GM12878 (cell line): ENCODE data around the gene B3GALT4. TPM values are rescaled to one million over a fixed set of nuclear protein-coding genes. Genes with fewer than 3 reads are reported as not detected.

Experiments used
- ATAC-seq: fragments of 200-7000 bp; cut with Tn5 transposase; 3 replicates; pipeline ENCODE4 v1.9.1; 2020; ENCODE audit warnings: mild to moderate bottlenecking, moderate library complexity
- BruUV-seq: library from RNA; stranded (reverse); fragments of 400-500 nt; replicated peaks from 2 replicates; lab custom pipeline; 2021; lab: Mats Ljungman, UMichigan
- CTCF ChIA-PET: fragments of 300-600 bp; sonication (Branson Sonifier 250); formaldehyde crosslinking; extraction: SDS; loops from one replicate; lab custom pipeline; 2021; ENCODE audit warnings: inconsistent platforms; lab: Yijun Ruan, JAX
- POLR2A ChIA-PET: fragments of 350-600 bp; formaldehyde crosslinking; extraction: SDS; loops from one replicate; lab custom pipeline; 2021; ENCODE audit warnings: inconsistent platforms; lab: Charles Lee
- RAD21 ChIA-PET: fragments of 300-600 bp; sonication (Branson Sonifier 250); formaldehyde crosslinking; loops from one replicate; lab custom pipeline; 2023; ENCODE audit warnings: antibody characterized with exemption; ENCODE audit not compliant: unreplicated experiment; lab: Charles Lee
- SMC1A ChIA-PET: fragments of 300-600 bp; sonication (Branson Sonifier 250); formaldehyde crosslinking; loops from one replicate; lab custom pipeline; 2023; ENCODE audit not compliant: unreplicated experiment, uncharacterized antibody; lab: Charles Lee
- DNase-seq: peaks from one replicate; pipeline ENCODE4 v3.0.0-alpha.2; 2011; ENCODE audit warnings: low read depth, low spot score
- FAIRE-seq: peaks from 3 replicates; lab custom pipeline; 2011; peaks lifted over from hg19 to GRCh38; lab: Jason Lieb, UNC
- H2AFZ ChIP-seq: 2 replicates; pipeline ENCODE4 v1.6.0; 2011; ENCODE audit warnings: low read depth, low read length, control low read depth; ENCODE audit not compliant: control insufficient read depth
- H3K27ac ChIP-seq: 2 replicates; pipeline ENCODE4 v1.5.1; 2011; ENCODE audit warnings: control low read depth; ENCODE audit not compliant: control insufficient read depth, insufficient read depth
- H3K27me3 ChIP-seq, 2 experiments: replicated peaks in 1 of 2; 2 replicates each; pipeline versions ENCODE4 v1.6.0 to v1.6.1; 2011; ENCODE audit warnings: low read length in 1 of 2; ENCODE audit not compliant: control insufficient read depth in 2 of 2, insufficient read depth in 2 of 2
- H3K36me3 ChIP-seq, 2 experiments: 2 replicates each; pipeline ENCODE4 v1.5.1; 2011; ENCODE audit warnings: low read length in 1 of 2; ENCODE audit not compliant: control insufficient read depth in 2 of 2, insufficient read depth in 2 of 2
- H3K4me1 ChIP-seq: 2 replicates; pipeline ENCODE4 v1.6.1; 2011; ENCODE audit warnings: mild to moderate bottlenecking, low read length, moderate library complexity, mixed read lengths; ENCODE audit not compliant: control insufficient read depth, insufficient read depth
- H3K4me2 ChIP-seq: 2 replicates; pipeline ENCODE4 v1.6.0; 2011; ENCODE audit warnings: control low read depth; ENCODE audit not compliant: control insufficient read depth, insufficient read depth
- H3K4me3 ChIP-seq: fragments of 200-600 bp; sonication (generic); 2 replicates; pipeline ENCODE4 v1.5.1; 2016
- H3K79me2 ChIP-seq: 2 replicates; pipeline ENCODE4 v1.6.0; 2011; ENCODE audit warnings: low read length; ENCODE audit not compliant: control insufficient read depth, insufficient read depth
- H3K9ac ChIP-seq: 2 replicates; pipeline ENCODE4 v1.8.0; 2011; ENCODE audit warnings: low read length, control low read depth, mixed read lengths; ENCODE audit not compliant: control insufficient read depth, insufficient read depth
- H3K9me3 ChIP-seq: replicated peaks from 3 replicates; pipeline ENCODE4 v1.5.1; 2011; ENCODE audit warnings: mild to moderate bottlenecking, low read length; ENCODE audit not compliant: control insufficient read depth, insufficient read depth
- H4K20me1 ChIP-seq: 2 replicates; pipeline ENCODE4 v1.6.0; 2011; ENCODE audit not compliant: control insufficient read depth, insufficient read depth
- CREB1 ChIP-seq: IDR thresholded peaks from 2 replicates; pipeline ENCODE4 v1.6.1; 2012; ENCODE audit warnings: low read depth, mild to moderate bottlenecking, inconsistent platforms
- HCFC1 ChIP-seq: fragments of 150-350 bp; IDR thresholded peaks from 2 replicates; pipeline ENCODE4 v1.6.1; 2014; ENCODE audit warnings: low read length
- KLF5 ChIP-seq: fragments of 450-650 bp; IDR thresholded peaks from 2 replicates; pipeline ENCODE4 v1.6.1; 2014; ENCODE audit warnings: mild to moderate bottlenecking; ENCODE audit not compliant: partially characterized antibody
- MTA3 ChIP-seq: IDR thresholded peaks from 2 replicates; pipeline ENCODE4 v1.6.1; 2012; ENCODE audit warnings: low read length, inconsistent platforms, borderline replicate concordance
- NFYA ChIP-seq: IDR thresholded peaks from 2 replicates; pipeline ENCODE4 v1.6.1; 2011; ENCODE audit warnings: low read depth, mild to moderate bottlenecking, low read length, improper control_type of control experiment, borderline replicate concordance
- RBBP5 ChIP-seq: fragments of 200-600 bp; sonication (generic); conservative IDR thresholded peaks from 2 replicates; pipeline ENCODE4 v1.6.1; 2016
- SREBF2 ChIP-seq: IDR thresholded peaks from 2 replicates; pipeline ENCODE4 v1.6.1; 2012; ENCODE audit warnings: mild to moderate bottlenecking, low read length
- STAT3 ChIP-seq: IDR thresholded peaks from 2 replicates; pipeline ENCODE4 v1.6.1; 2011; ENCODE audit warnings: low read depth, low read length, improper control_type of control experiment
- WRNIP1 ChIP-seq: IDR thresholded peaks from 2 replicates; pipeline ENCODE4 v1.6.1; 2011; ENCODE audit warnings: low read depth, low read length, improper control_type of control experiment, borderline replicate concordance
- ZNF687 ChIP-seq: fragments of 450-650 bp; IDR thresholded peaks from 2 replicates; pipeline ENCODE4 v1.6.1; 2017; ENCODE audit warnings: mild to moderate bottlenecking, moderate library complexity
- WGBS: methylation state at CpG from one replicate; pipeline ENCODE4 v1.1.6; 2016; ENCODE audit warnings: low lambda C conversion rate; ENCODE audit not compliant: insufficient replicate concordance, insufficient coverage; ENCODE audit errors: missing lambda C conversion rate; 5-methylcytosine and 5-hydroxymethylcytosine counted together
- in situ Hi-C: fragments of 300-500 bp; cut with MboI; formaldehyde crosslinking; loops from 9 replicates; pipeline ENCODE4 v1.14.3; 2018; ENCODE audit warnings: mixed read lengths
- intact Hi-C: fragments of 100-400 bp; cut with micrococcal nuclease; formaldehyde crosslinking; loops from one replicate; pipeline ENCODE4 v1.14.2; 2022; ENCODE audit not compliant: unreplicated experiment
- polyA plus RNA-seq, 11 experiments: library from polyadenylated mRNA; depleted of rRNA in 4 of 11; unstranded in 6 of 11; stranded (reverse) in 5 of 11; fragments of >200 nt; fragmentation: Nextera tagmentation in 4 of 11; fragmentation: Illumina TruSeq in 1 of 11; extraction: Ambion mirVana in 4 of 11; extraction: Trizol in 1 of 11; gene quantifications; 1 replicate in 1 of 11; 2 replicates in 10 of 11; pipeline versions ENCODE4 v1.2.1 to v1.2.3, GENCODE V29; 2011 to 2016; ENCODE audit warnings: inconsistent platforms in 2 of 11, missing spikeins in 2 of 11, low read depth in 1 of 11
- total RNA-seq, 4 experiments: library from RNA; depleted of rRNA in 3 of 4; stranded (reverse); fragments of >200 nt in 3 of 4; fragmentation: Illumina TruSeq in 1 of 4; extraction: Trizol in 1 of 4; gene quantifications; 2 replicates each; pipeline versions ENCODE4 v1.2.1 to v1.2.3, GENCODE V29; 2013 to 2021
- TF ChIP-seq, protein P1 (sequence below): IDR thresholded peaks from 2 replicates; pipeline ENCODE4 v1.6.1; 2012; ENCODE audit warnings: low read length, inconsistent platforms
- TF ChIP-seq, protein P2 (sequence below): IDR thresholded peaks from 2 replicates; pipeline ENCODE4 v1.6.1; 2011; ENCODE audit warnings: borderline replicate concordance, low read depth, mild to moderate bottlenecking, moderate library complexity, low read length; ENCODE audit not compliant: insufficient read depth, poor library complexity, severe bottlenecking

Gene B3GALT4
- total and polyA plus RNA-seq, 10 of the 15 experiments (the other 5 are each of a cell fraction or from before 2014, with no cell fraction given): 0.27 to 8.2 (median 2.6) TPM

GRCh38 chr6:33250731-33251130 is 26.2 kb upstream of the B3GALT4 start:
- no TSS peak for BruUV-seq
- WGBS: 97% methylated on average over 13 of the region's 13 CpGs

More at GRCh38 chr6:33250731-33251130, 26.2 kb upstream of the B3GALT4 start:
- FAIRE-seq: no peak
- H3K27ac ChIP-seq: no peak overlapping the region
- TF ChIP-seq RBBP5 (no peak), ZNF687 (no peak), MTA3 (no peak), WRNIP1 (no peak), KLF5 (no peak), NFYA (no peak), STAT3 (no peak), SREBF2 (no peak), HCFC1 (no peak), CREB1 (no peak)
- TF ChIP-seq, protein P1, sequence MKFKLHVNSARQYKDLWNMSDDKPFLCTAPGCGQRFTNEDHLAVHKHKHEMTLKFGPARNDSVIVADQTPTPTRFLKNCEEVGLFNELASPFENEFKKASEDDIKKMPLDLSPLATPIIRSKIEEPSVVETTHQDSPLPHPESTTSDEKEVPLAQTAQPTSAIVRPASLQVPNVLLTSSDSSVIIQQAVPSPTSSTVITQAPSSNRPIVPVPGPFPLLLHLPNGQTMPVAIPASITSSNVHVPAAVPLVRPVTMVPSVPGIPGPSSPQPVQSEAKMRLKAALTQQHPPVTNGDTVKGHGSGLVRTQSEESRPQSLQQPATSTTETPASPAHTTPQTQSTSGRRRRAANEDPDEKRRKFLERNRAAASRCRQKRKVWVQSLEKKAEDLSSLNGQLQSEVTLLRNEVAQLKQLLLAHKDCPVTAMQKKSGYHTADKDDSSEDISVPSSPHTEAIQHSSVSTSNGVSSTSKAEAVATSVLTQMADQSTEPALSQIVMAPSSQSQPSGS: no peak
- TF ChIP-seq, protein P2, sequence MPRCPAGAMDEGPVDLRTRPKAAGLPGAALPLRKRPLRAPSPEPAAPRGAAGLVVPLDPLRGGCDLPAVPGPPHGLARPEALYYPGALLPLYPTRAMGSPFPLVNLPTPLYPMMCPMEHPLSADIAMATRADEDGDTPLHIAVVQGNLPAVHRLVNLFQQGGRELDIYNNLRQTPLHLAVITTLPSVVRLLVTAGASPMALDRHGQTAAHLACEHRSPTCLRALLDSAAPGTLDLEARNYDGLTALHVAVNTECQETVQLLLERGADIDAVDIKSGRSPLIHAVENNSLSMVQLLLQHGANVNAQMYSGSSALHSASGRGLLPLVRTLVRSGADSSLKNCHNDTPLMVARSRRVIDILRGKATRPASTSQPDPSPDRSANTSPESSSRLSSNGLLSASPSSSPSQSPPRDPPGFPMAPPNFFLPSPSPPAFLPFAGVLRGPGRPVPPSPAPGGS: no peak
- TF ChIP-seq, all 136 proteins: peak for 0
- ChIA-PET RAD21 (interaction anchor here (1.3 to 3.1 kb wide), 2 partner anchors 21 to 77 kb away, joined by 3 to 25 read pairs; partner anchors contain the start of genes RPS18 and VPS52), SMC1A (interaction anchor here (0.7 to 3.4 kb wide), 6 partner anchors 18 to 101 kb away, joined by 3 to 17 read pairs (median 4); no protein-coding TSS in a partner anchor), CTCF (interaction anchor here (1.1 to 3.8 kb wide), 7 partner anchors 10 to 317 kb away, joined by 3 to 26 read pairs (median 6); partner anchors contain the start of genes B3GALT4, RGL2, RPS18 and VPS52), POLR2A (interaction anchor here (0.6 to 5.2 kb wide), 12 partner anchors 12 to 1383 kb away, joined by 3 to 40 read pairs (median 4); partner anchors contain the start of genes B3GALT4, RING1, RPS18 and VPS52)
- Histone ChIP-seq H3K4me3 (no peak overlapping the region), H3K79me2 (peaks cover 13% of the 10 kb centered on the region), H2AFZ (no peak overlapping the region), H3K4me1 (peaks cover 10% of the 10 kb centered on the region), H3K36me3 (peaks cover 2 to 12% of the 10 kb centered on the region in 2 experiments; a peak in 2 of 4 replicates), H3K27me3 (no peaks in the 10 kb centered on the region), H4K20me1 (no peaks in the 10 kb centered on the region), H3K9me3 (no peaks in the 10 kb centered on the region), H3K4me2 (peak overlapping the region; percentile 98), H3K9ac (peak overlapping the region; percentile 97; the same call in 1 of the 2 replicates)
- DNase-seq (no peak), ATAC-seq (no peak)
- in situ Hi-C loops (no loop called here), intact Hi-C loops (no loop called here)
